Lung (tissue), 16 donors: ENCODE results near the gene TIMP3. TPM values are rescaled to one million over a fixed set of nuclear protein-coding genes. Genes with fewer than 3 reads are reported as not detected.

Source experiments
- ATAC-seq: fragments of 200-7000 bp; cut with Tn5 transposase; one replicate; pipeline ENCODE4 v1.9.1; 2020; ENCODE audit warnings: moderate number of reproducible peaks; ENCODE audit not compliant: insufficient read depth, low FRiP score
- DNase-seq, 3 donors: peaks; one replicate each; pipeline ENCODE4 v3.0.0-alpha.2; 2013 to 2017
- H3K27ac ChIP-seq, 2 donors: one replicate each; pipeline ENCODE4 v1.5.1; 2013; ENCODE audit warnings: mild to moderate bottlenecking in 2 of 2, moderate library complexity in 2 of 2, control low read depth in 1 of 2, inconsistent platforms in 1 of 2, low read depth in 1 of 2, low read length in 1 of 2
- H3K27me3 ChIP-seq, 3 donors: one replicate each; pipeline ENCODE4 v1.5.1; 2013; ENCODE audit warnings: low read length in 2 of 3; ENCODE audit not compliant: control insufficient read depth in 3 of 3, insufficient read depth in 3 of 3
- H3K36me3 ChIP-seq, 4 donors: one replicate each; pipeline ENCODE4 v1.5.1; 2013; ENCODE audit warnings: low read length in 4 of 4, mild to moderate bottlenecking in 1 of 4, moderate library complexity in 1 of 4; ENCODE audit not compliant: control insufficient read depth in 4 of 4, insufficient read depth in 4 of 4
- H3K4me1 ChIP-seq, 5 donors: one replicate each; pipeline ENCODE4 v1.5.1; 2013; ENCODE audit warnings: low read length in 5 of 5, mild to moderate bottlenecking in 2 of 5, moderate library complexity in 1 of 5; ENCODE audit not compliant: control insufficient read depth in 5 of 5, insufficient read depth in 5 of 5
- H3K4me3 ChIP-seq: one replicate; pipeline ENCODE4 v1.5.1; 2013; ENCODE audit warnings: mild to moderate bottlenecking, control low read depth, moderate library complexity
- H3K9ac ChIP-seq, 2 donors: one replicate each; pipeline ENCODE4 v1.5.1; 2013; ENCODE audit warnings: low read length in 2 of 2, control low read depth in 1 of 2; ENCODE audit not compliant: insufficient read depth in 1 of 2
- H3K9me3 ChIP-seq, 4 donors: one replicate each; pipeline ENCODE4 v1.5.1; 2013; ENCODE audit warnings: low read length in 3 of 4, mild to moderate bottlenecking in 1 of 4, moderate library complexity in 1 of 4; ENCODE audit not compliant: control insufficient read depth in 4 of 4, insufficient read depth in 3 of 4
- CTCF ChIP-seq: IDR thresholded peaks from 2 replicates; pipeline ENCODE4 v1.5.1; 2012; ENCODE audit warnings: mild to moderate bottlenecking; ENCODE audit errors: control extremely low read depth, extremely low read depth
- WGBS, 2 donors: extraction: QIAGEN DNeasy Blood & Tissue Kit; methylation state at CpG; one replicate each; pipeline ENCODE4 v1.1.7; 2013; 5-methylcytosine and 5-hydroxymethylcytosine counted together
- long read RNA-seq, 5 donors: transcript quantifications; one replicate each; lab custom pipeline, GENCODE V29; 2026
- polyA plus RNA-seq, 2 donors: library from polyadenylated mRNA; stranded (reverse); fragments of 200-250 nt; gene quantifications; one replicate each; pipeline ENCODE4 v1.2.1, GENCODE V29; 2013
- total RNA-seq, 2 donors: library from RNA; depleted of rRNA in 1 of 2; stranded (reverse); fragments of >200 nt in 1 of 2; gene quantifications; one replicate each; pipeline ENCODE4 v1.2.1, GENCODE V29; 2014 to 2021
- donor health status: control.
- donor health status: control.
- donor health status: Bipolar disorder and iron deficiency.
- donor health status: healthy.
- donor health status: DM: yes; HTN: yes; CAD: no.

The TIMP3 gene
- 100 to 1,000 TPM; 251 to 547 TPM for total RNA-seq
- polyA plus RNA-seq = 100 to 1,000 TPM; 129 to 227 TPM
- long read RNA-seq, donor 1, full-length matches to known transcripts = 60 of 100 reads
- long read RNA-seq, donor 1, partial matches to known transcripts = 40 of 100 reads
- long read RNA-seq, donor 1, other reads (novel, unspliced or antisense) = 0 of 100 reads
- long read RNA-seq, donor 2, full-length matches to known transcripts = 33 of 48 reads
- long read RNA-seq, donor 2, partial matches to known transcripts = 15 of 48 reads
- long read RNA-seq, donor 2, other reads (novel, unspliced or antisense) = 0 of 48 reads
- long read RNA-seq, donor 3, full-length matches to known transcripts = 33 of 33 reads
- long read RNA-seq, donor 3, partial matches to known transcripts = 0 of 33 reads
- long read RNA-seq, donor 3, other reads (novel, unspliced or antisense) = 0 of 33 reads
- long read RNA-seq, donor 4, full-length matches to known transcripts = 21 of 21 reads
- long read RNA-seq, donor 4, partial matches to known transcripts = 0 of 21 reads
- long read RNA-seq, donor 4, other reads (novel, unspliced or antisense) = 0 of 21 reads
- long read RNA-seq, donor 5, full-length matches to known transcripts = 58 of 68 reads
- long read RNA-seq, donor 5, partial matches to known transcripts = 10 of 68 reads
- long read RNA-seq, donor 5, other reads (novel, unspliced or antisense) = 0 of 68 reads

DNA sequence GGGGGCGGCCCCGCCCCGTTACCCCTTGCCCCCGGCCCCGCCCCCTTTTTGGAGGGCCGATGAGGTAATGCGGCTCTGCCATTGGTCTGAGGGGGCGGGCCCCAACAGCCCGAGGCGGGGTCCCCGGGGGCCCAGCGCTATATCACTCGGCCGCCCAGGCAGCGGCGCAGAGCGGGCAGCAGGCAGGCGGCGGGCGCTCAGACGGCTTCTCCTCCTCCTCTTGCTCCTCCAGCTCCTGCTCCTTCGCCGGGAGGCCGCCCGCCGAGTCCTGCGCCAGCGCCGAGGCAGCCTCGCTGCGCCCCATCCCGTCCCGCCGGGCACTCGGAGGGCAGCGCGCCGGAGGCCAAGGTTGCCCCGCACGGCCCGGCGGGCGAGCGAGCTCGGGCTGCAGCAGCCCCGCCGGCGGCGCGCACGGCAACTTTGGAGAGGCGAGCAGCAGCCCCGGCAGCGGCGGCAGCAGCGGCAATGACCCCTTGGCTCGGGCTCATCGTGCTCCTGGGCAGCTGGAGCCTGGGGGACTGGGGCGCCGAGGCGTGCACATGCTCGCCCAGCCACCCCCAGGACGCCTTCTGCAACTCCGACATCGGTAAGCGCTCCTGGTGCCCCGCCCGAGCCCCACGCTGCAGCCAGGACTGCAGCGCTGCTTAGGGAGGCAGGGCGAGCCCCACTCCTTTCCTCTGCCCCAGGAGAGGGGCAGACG, at the start of gene TIMP3:
TSS of gene TIMP3 (plus strand) at position 169 of the 700 bp plus-strand sequence. CDS start at position 466, 297 bp downstream.
- Histone ChIP-seq H3K9me3 (no peaks in the 10 kb centered on the region), H3K36me3 (no peaks in the 10 kb centered on the region), H3K9ac (peak within 1 kb of the TSS; percentile 31 to 88), H3K4me3 (peak within 1 kb of the TSS; percentile 64), H3K27ac (peak within 1 kb of the TSS; percentile 92 to 95), H3K27me3 (no peaks in the 10 kb centered on the region), H3K4me1 (peaks cover 7 to 53% (median 21%) of the 10 kb centered on the region in 5 donors)
- peak; percentile 50 for ATAC-seq
- DNase-seq = peak; percentile 93 to 94 (median 93)
- TF ChIP-seq CTCF = no peak
- 1% methylated on average over 57 to 72 of the region's 72 CpGs for WGBS, 2 donors

DNA sequence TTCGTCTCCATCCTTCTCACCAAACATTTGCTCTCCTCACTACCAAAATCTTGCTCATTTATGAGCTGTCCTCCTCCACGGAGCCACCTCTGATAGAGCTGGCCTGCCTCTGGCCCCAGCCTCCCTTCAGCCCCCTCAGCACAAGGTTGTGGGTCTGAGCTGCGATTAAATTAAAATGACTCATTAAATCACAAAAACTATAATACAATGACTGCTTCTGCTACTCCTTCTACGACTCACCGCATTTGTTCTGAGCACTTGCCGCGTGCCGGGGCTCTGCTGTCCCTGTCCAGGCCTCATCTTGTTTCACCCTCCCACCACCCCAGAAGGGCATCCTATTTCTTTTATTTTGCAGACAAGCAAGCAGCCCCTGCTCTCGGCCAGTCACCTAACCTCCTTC, 49.2 kb upstream of the TIMP3 start:
- DNase-seq = no peak

DNA sequence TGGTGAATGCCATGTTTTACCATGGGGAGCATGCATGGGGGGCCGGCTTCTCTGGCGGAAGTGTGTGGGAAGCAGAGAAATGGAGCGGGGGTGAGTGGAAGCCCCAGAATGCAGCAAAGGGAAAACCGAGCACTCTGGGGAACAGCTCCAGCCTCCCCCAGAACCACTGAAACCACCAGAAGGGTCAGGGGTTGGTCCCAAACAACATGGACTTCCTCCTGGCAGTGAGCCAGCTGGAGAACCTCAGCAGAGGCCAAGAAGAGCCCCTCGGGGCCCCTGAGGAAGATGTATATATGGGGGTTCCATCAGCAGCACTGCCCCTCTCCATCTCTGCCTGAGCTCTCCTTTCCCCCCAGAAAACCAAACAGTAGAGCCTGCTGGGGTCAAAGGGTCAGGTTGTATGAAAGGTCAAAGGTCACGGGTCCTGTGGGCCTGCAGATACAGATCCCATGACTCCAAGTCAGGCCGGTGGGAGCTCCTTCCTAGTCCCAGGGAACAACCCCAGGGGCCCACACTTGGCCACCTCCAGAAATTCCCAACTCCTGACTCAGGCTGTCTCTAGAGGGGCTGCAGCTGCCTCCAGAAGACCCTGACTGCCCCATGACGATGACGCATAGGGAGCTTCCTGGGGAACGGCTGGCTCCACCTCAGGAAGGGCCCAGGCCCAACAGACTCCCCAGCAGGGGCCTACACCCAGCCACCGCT, 48.5 kb upstream of the TIMP3 start:
- Histone ChIP-seq H3K9me3 (no peaks in the 10 kb centered on the region), H3K27me3 (no peaks in the 10 kb centered on the region), H3K36me3 (no peaks in the 10 kb centered on the region), H3K4me3 (no peak overlapping the region), H3K4me1 (peaks cover 0 to 8% (median 0%) of the 10 kb centered on the region in 5 donors), H3K9ac (no peak overlapping the region), H3K27ac (no peak overlapping the region)
- no peak for TF ChIP-seq CTCF
- ATAC-seq (no peak), DNase-seq (peak in 2 of 3 donors; percentile 17 to 30)
- WGBS, 2 donors = 58 to 75% methylated on average over 11 of the region's 11 CpGs

More for the DNA sequence above, 49.2 kb upstream of the TIMP3 start:
- H3K27ac ChIP-seq = no peak overlapping the region
- no peak for ATAC-seq
- H3K9ac ChIP-seq = no peak overlapping the region
- no peak overlapping the region for H3K4me3 ChIP-seq
- H3K9me3 ChIP-seq = no peaks in the 10 kb centered on the region
- no peak for TF ChIP-seq CTCF
- no peaks in the 10 kb centered on the region for H3K27me3 ChIP-seq
- no peaks in the 10 kb centered on the region for H3K36me3 ChIP-seq
- 79 to 80% methylated on average over 9 of the region's 9 CpGs for WGBS, 2 donors
- peaks cover 0 to 8% (median 0%) of the 10 kb centered on the region in 5 donors for H3K4me1 ChIP-seq
